ENCODE measurements around the gene HADH.
"Not testable (repeated sequence)": the region's sequence is repeated elsewhere in the genome, so short reads cannot be mapped to it uniquely, and the experiment has no call there.

The HADH gene

GRCh38 chr4:107996949-107997788 lies 7.5 kb downstream of the HADH start:
- peak; percentile 73 for DNase-seq

- DNase-seq = no peak
Measured at GRCh38 chr4:107997794-107998193, 8.1 kb downstream of the HADH start.

GRCh38 chr4:107999932-108000539 lies 10.3 kb downstream of the HADH start:
- DNase-seq = no peak

GRCh38 chr4:108001540-108002135 lies 11.9 kb downstream of the HADH start:
- DNase-seq = peak; percentile 36

- DNase-seq = no peak
Measured at GRCh38 chr4:108003982-108004515, 14.4 kb downstream of the HADH start.

- DNase-seq = no peak
Measured at GRCh38 chr4:108004646-108005045, 15.0 kb downstream of the HADH start.

GRCh38 chr4:108005807-108006206 lies 16.1 kb downstream of the HADH start:
- DNase-seq = no peak

GRCh38 chr4:108006361-108006760 lies 16.7 kb downstream of the HADH start:
- no peak for DNase-seq

- no peak for DNase-seq
Measured at GRCh38 chr4:108007984-108008383, 18.3 kb downstream of the HADH start.

- DNase-seq = peak; percentile 84
Measured at GRCh38 chr4:108008721-108009120, 19.0 kb downstream of the HADH start.

GRCh38 chr4:108010167-108010566 lies 20.5 kb downstream of the HADH start:
- peak; percentile 88 for DNase-seq

GRCh38 chr4:108012382-108012781 lies 22.7 kb downstream of the HADH start:
- DNase-seq = not testable (repeated sequence)

- DNase-seq = no peak
Measured at GRCh38 chr4:108013327-108013726, 23.6 kb downstream of the HADH start.

GRCh38 chr4:108013955-108014354 lies 24.3 kb downstream of the HADH start:
- no peak for DNase-seq

GRCh38 chr4:108018040-108018883 lies 28.6 kb downstream of the HADH start:
- peak; percentile 75 for DNase-seq

- no peak for DNase-seq
Measured at GRCh38 chr4:108018884-108019187, 29.1 kb downstream of the HADH start.

- DNase-seq = no peak
Measured at GRCh38 chr4:108024085-108024877, 34.6 kb downstream of the HADH start.

GRCh38 chr4:108024878-108025165 lies 35.1 kb downstream of the HADH start:
- no peak for DNase-seq

- DNase-seq = no peak
Measured at GRCh38 chr4:108029016-108029720, 39.5 kb downstream of the HADH start.

- peak; percentile 31 for DNase-seq
Measured at GRCh38 chr4:108029731-108030130, 40.0 kb downstream of the HADH start.

GRCh38 chr4:108030332-108030731 lies 40.6 kb downstream of the HADH start:
- peak; percentile 55 for DNase-seq
